GM21528 (cell line): ENCODE results near the gene SSBP3.

Experiments
- ATAC-seq: cut with Tn5 transposase; IDR thresholded peaks from one replicate; pipeline ENCODE4 v1.9.1; 2021; ENCODE audit warnings: mild to moderate bottlenecking, moderate library complexity; ENCODE audit not compliant: unreplicated experiment, low FRiP score

SSBP3 gene

DNA sequence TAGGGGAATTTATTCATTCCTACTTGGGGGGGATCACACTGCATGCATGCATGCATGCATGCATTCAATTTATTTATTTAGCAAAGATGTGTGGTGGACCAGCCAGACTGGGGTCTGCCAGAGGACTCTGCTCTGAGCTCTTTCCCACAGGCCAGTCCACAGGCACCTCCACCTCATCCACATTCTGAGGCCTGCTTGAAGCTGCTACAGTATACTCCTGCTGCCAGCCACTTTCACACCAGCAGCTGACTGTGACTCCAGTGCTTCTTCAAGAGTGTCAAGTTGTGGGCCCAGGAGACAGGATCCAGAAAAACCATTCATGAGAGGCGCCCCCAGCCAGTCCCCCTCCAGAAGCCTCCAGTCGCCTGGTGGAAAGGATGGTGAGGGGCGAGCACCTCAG is 30.9 kb downstream of the SSBP3 start:
- ATAC-seq: no peak

GRCh38 chr1:54374766-54375165 is 31.4 kb downstream of the SSBP3 start:
- no peak for ATAC-seq

- no peak for ATAC-seq
These were observed 33.2 kb downstream of the SSBP3 start for GRCh38 chr1:54372978-54373377.

DNA sequence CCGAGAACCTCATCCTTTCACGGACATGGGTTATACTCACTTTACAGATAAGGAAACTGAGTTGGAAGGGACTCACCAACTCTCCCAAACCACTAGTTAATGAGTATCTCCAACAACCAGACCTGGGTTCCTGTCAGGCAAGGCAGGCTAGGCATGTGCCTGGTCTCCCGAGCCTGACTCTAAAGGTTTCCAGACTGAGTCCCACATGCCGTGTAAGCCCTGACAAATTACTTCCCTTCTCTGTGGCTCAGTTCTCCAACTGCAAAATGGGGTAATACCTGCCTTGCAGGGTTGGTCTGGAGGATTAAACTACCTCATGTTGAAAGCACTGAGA is 34.3 kb downstream of the SSBP3 start:
- no peak for ATAC-seq

GRCh38 chr1:54371038-54371941 is 34.9 kb downstream of the SSBP3 start:
- ATAC-seq: no peak

- ATAC-seq: no peak
These were observed 35.8 kb downstream of the SSBP3 start for GRCh38 chr1:54370287-54370989.

DNA sequence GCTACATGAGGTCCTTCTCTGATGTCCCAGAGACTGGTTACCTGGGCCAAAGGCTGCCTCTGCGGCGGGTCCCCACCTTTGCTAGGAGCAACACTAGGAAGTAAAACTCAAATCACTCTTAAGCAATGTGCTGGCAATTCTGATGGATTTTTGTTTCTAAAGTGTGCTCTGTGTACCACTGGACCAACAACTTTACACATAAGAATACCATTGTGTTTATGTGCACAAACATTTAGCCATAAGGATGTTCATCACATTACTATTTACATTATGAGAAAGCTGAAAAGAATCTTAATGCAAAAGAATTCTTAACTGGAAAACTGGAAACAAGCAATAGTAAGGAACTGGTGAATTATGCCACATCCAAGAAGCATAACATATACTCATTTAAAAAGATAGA is 38.6 kb downstream of the SSBP3 start:
- ATAC-seq: no peak

DNA sequence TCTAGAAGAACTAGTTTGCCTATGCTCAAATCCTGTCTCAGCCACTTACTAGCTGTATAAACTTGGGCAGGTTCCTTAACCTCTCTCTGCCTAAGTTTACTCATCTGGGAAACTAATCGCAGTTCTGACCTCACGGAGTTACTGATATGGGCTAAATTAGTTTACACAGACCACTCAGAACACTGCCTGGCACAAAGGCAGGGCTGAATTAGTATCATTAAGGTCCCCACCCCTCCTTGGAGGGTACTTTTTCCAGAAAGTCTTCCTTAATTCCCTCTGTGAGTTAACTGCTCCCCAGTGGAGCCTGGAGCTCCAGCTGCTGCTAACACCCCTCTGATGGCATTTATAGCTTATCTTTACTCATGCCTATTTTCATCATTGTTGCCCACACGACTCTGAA is 40.3 kb downstream of the SSBP3 start:
- ATAC-seq: no peak

DNA sequence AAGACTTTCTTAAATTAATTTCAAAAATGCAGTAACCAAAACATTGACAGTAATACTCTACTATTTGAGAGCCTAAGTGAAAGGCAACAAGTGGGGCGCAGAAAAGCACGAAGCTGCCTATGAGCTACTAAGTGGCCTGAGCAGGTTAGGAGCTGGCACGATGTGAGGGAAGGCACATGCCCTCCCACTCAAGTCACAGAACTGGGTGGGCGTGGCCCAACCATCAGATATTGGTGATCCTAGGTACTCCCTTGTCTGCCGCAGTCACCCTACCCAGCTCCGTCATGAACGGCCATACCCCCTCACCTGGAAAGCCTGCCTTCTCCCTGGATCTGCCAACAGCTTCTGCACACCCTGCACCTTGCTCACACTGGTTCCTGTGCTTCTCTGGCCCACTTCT is 40.8 kb downstream of the SSBP3 start:
- no peak for ATAC-seq

DNA sequence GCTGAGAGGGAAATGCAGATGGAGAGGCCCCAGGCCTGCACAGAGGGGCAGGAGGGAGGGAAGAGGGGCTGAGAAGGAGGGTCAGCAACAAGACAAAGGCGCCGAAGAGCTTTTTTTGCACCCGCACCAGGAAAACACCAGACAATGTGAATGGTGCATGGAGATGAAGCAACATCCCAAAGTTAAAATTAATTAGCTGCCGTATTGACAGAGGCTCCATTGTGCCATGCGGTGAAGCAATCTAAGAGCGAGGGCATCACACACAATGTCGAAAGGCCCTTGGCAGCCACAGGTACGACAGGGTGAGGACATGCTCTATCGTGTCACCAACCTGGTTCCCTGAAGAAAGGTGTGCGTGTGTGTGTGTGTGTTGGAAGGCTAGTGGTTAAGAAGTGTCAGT is 41.2 kb downstream of the SSBP3 start:
- ATAC-seq: no peak

- ATAC-seq: no peak
These were observed 41.6 kb downstream of the SSBP3 start for GRCh38 chr1:54364582-54364981.

- ATAC-seq: no peak
These were observed 42.3 kb downstream of the SSBP3 start for GRCh38 chr1:54363925-54364324.

DNA sequence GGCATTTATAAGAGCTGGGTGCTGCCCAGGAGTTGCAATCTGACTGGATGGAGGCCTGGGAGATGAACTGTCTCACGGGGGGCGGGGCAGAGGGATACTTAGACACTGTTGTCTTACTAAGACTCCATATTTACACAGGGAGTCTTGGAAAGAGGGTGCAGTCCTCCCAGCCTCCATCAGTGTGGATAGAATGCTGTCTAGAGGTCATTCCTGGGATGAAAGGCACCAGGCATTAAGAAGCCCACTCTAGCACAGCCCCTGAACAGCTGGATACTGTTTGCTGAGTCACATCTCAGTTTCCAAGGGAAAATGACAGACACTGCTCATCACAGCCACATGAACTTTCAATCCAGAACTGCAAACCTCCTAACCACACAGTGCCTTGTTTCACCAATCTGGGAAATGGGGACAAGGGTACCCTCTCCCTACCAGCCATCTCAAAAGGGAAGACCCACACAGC is 43.3 kb downstream of the SSBP3 start:
- no peak for ATAC-seq

GRCh38 chr1:54361342-54361741 is 44.9 kb downstream of the SSBP3 start:
- ATAC-seq: no peak

GRCh38 chr1:54360165-54361005 is 45.8 kb downstream of the SSBP3 start:
- ATAC-seq: no peak

DNA sequence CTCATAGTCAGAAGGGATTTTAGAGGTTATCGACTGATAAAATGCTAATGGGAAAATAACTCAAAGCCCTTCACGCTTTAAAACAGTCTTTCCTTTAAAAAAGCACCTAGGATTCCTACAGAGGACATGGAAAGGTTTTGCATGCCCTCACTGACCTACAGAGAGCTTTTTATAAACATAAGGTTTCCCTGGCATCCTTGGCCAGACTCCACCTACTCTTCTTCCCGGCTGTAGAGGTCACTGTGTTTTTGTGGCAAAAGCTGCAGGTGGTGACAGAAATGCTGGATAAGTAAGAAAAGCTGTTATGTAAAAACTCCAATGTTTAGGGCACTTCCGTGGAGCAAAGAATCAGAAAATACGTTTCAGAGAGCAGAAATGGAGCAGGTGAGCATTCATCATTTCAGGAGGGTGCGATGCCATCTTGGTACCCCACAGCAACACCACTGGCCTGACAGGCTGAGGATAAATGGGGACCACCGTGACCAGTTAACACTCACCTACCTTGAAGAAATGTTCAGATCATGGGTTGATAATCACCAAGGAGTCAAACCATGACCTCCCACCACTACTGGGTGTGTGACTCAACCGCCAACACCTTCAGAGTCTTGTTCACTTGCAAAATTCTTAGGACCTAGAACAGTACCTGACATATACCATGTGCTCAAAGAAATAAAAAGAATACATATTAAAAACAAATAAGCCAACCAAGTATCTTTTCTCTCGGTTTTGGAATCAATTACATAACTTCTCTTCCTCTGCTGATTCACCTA is 46.6 kb downstream of the SSBP3 start:
- no peak for ATAC-seq

GRCh38 chr1:54358503-54359168 is 47.6 kb downstream of the SSBP3 start:
- ATAC-seq: no peak

GRCh38 chr1:54357967-54358366 is 48.2 kb downstream of the SSBP3 start:
- ATAC-seq: no peak

DNA sequence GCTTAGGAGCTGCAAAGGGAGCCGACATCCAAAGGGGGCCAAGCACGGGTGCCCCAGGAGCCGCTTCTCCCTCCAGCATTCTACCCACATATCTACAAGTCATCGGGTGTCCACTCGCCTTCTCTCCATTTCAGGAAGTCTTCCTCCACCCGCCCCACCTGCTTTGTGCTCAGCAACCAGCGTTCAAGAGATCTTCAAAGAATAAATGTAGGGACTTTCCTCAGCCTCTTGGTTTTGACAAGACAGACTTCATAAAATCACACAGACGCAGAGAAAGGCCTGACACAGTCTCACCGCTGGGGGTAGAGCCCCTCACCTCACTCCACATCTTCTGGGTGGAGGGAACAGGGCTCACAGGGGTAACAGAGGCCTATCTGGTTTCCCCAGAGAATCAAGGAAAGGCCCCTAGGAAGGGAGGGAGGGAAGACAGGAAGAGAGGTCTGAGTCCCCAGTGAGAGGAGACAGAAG is 49.5 kb downstream of the SSBP3 start:
- ATAC-seq: no peak
